Liver (tissue), 9 donors: ENCODE data around the gene FSTL1. TPM values are rescaled to one million over a fixed set of nuclear protein-coding genes. Genes with fewer than 3 reads are reported as not detected.

ENCODE experiments used
- DNase-seq: peaks from one replicate; pipeline ENCODE4 v3.0.0-alpha.2; 2017; ENCODE audit warnings: low spot score
- H3K27ac ChIP-seq, 2 donors: one replicate each; pipeline ENCODE4 v1.7.0; 2013; ENCODE audit warnings: inconsistent platforms in 2 of 2, low read length in 2 of 2, control low read depth in 1 of 2, low read depth in 1 of 2, mild to moderate bottlenecking in 1 of 2
- H3K27me3 ChIP-seq, 4 donors: one replicate each; pipeline versions ENCODE4 v1.6.1 to v1.7.0; 2013; ENCODE audit warnings: low read length in 3 of 4, inconsistent platforms in 1 of 4, mild to moderate bottlenecking in 1 of 4, moderate library complexity in 1 of 4; ENCODE audit not compliant: control insufficient read depth in 4 of 4, insufficient read depth in 4 of 4
- H3K36me3 ChIP-seq, 4 donors: one replicate each; pipeline versions ENCODE4 v1.6.1 to v1.7.0; 2013; ENCODE audit warnings: low read length in 3 of 4, mild to moderate bottlenecking in 3 of 4, low read depth in 1 of 4, moderate library complexity in 1 of 4; ENCODE audit not compliant: control insufficient read depth in 4 of 4, insufficient read depth in 3 of 4
- H3K4me1 ChIP-seq, 4 donors: one replicate each; pipeline versions ENCODE4 v1.6.1 to v1.7.0; 2013; ENCODE audit warnings: low read length in 3 of 4, mild to moderate bottlenecking in 3 of 4, moderate library complexity in 1 of 4; ENCODE audit not compliant: control insufficient read depth in 4 of 4, insufficient read depth in 4 of 4
- H3K4me3 ChIP-seq, 3 donors: one replicate each; pipeline versions ENCODE4 v1.6.1 to v1.7.0; 2013; ENCODE audit warnings: low read length in 3 of 3, control low read depth in 1 of 3, low read depth in 1 of 3, mild to moderate bottlenecking in 1 of 3
- H3K9ac ChIP-seq, 2 donors: one replicate each; pipeline ENCODE4 v1.7.0; 2013; ENCODE audit warnings: low read length in 2 of 2, mild to moderate bottlenecking in 2 of 2, moderate library complexity in 2 of 2, control low read depth in 1 of 2, low read depth in 1 of 2
- H3K9me3 ChIP-seq, 4 donors: one replicate each; pipeline versions ENCODE4 v1.6.1 to v1.7.0; 2013; ENCODE audit warnings: low read length in 3 of 4; ENCODE audit not compliant: control insufficient read depth in 4 of 4
- ATF3 ChIP-seq: IDR thresholded peaks from 2 replicates; pipeline ENCODE4 v1.6.1; 2016; ENCODE audit warnings: antibody characterized with exemption
- CTCF ChIP-seq: fragments of 150-350 bp; IDR thresholded peaks from 2 replicates; pipeline ENCODE4 v1.5.1; 2017; ENCODE audit warnings: improper control_type of control experiment, low read depth, low read length; ENCODE audit not compliant: missing input control
- EGR1 ChIP-seq, 2 donors: IDR thresholded peaks; 2 replicates each; pipeline ENCODE4 v1.6.1; 2016 to 2018; ENCODE audit warnings: antibody characterized with exemption in 2 of 2, low read depth in 2 of 2
- FOXA2 ChIP-seq: IDR thresholded peaks from 2 replicates; pipeline ENCODE4 v1.6.1; 2016; ENCODE audit warnings: antibody characterized with exemption
- HNF4A ChIP-seq, 2 donors: conservative IDR thresholded peaks; 2 replicates each; pipeline ENCODE4 v1.6.1; 2016; ENCODE audit warnings: antibody characterized with exemption in 2 of 2, mild to moderate bottlenecking in 2 of 2
- HNF4G ChIP-seq: IDR thresholded peaks from 2 replicates; pipeline ENCODE4 v1.6.1; 2016; ENCODE audit warnings: antibody characterized with exemption
- NR2F2 ChIP-seq: IDR thresholded peaks from 2 replicates; pipeline ENCODE4 v1.6.1; 2016; ENCODE audit warnings: antibody characterized with exemption
- RAD21 ChIP-seq, 2 donors: IDR thresholded peaks; 2 replicates each; pipeline ENCODE4 v1.6.1; 2016; ENCODE audit warnings: antibody characterized with exemption in 2 of 2, mild to moderate bottlenecking in 2 of 2
- REST ChIP-seq: IDR thresholded peaks from 2 replicates; pipeline ENCODE4 v1.6.1; 2016; ENCODE audit warnings: antibody characterized with exemption, mild to moderate bottlenecking
- RXRA ChIP-seq, 2 donors: IDR thresholded peaks; 2 replicates each; pipeline ENCODE4 v1.6.1; 2017 to 2018; ENCODE audit warnings: antibody characterized with exemption in 2 of 2, mild to moderate bottlenecking in 1 of 2
- YY1 ChIP-seq: IDR thresholded peaks from 2 replicates; pipeline ENCODE4 v1.6.1; 2016; ENCODE audit warnings: antibody characterized with exemption, mild to moderate bottlenecking
- ZBTB33 ChIP-seq: IDR thresholded peaks from 2 replicates; pipeline ENCODE4 v1.6.1; 2016; ENCODE audit warnings: antibody characterized with exemption
- WGBS: extraction: QIAGEN DNeasy Blood & Tissue Kit; methylation state at CpG from one replicate; pipeline ENCODE4 v1.1.7; 2013; 5-methylcytosine and 5-hydroxymethylcytosine counted together
- polyA plus RNA-seq, 2 donors: library from polyadenylated mRNA; stranded (reverse) in 1 of 2; unstranded in 1 of 2; fragments of 200-250 nt in 1 of 2; fragments of >200 nt in 1 of 2; fragmentation: Nextera tagmentation in 1 of 2; extraction: Ambion mirVana in 1 of 2; gene quantifications; one replicate each; pipeline versions ENCODE4 v1.2.1 to v1.2.3, GENCODE V29; 2013 to 2015
- total RNA-seq, 2 donors: library from RNA; depleted of rRNA; stranded (reverse); fragments of >200 nt; gene quantifications; one replicate each; pipeline ENCODE4 v1.2.3, GENCODE V29; 2014
- donor health status: healthy.
- donor health status: healthy.
- donor health status: healthy.
- donor health status: healthy.
- donor health status: healthy.

FSTL1 gene
- total and polyA plus RNA-seq, 4 donors = 9.6 to 67.5 (median 24.6) TPM

- Histone ChIP-seq H3K36me3 (no peaks in the 10 kb centered on the region), H3K4me1 (no peaks in the 10 kb centered on the region), H3K9me3 (no peaks in the 10 kb centered on the region), H3K27ac (no peak overlapping the region), H3K9ac (no peak overlapping the region), H3K4me3 (no peak overlapping the region), H3K27me3 (no peaks in the 10 kb centered on the region)
- 95% methylated on average over 3 of the region's 3 CpGs for WGBS
- no peak for DNase-seq
- TF ChIP-seq YY1 (no peak), HNF4G (no peak), RAD21 (IDR thresholded peaks at IDR 0.05) (no peak), ZBTB33 (no peak), FOXA2 (no peak), REST (no peak)
Measured at GRCh38 chr3:120473896-120474675, 23.3 kb upstream of the FSTL1 start.

GRCh38 chr3:120473389-120473788 lies 22.6 kb upstream of the FSTL1 start:
- no peak for DNase-seq
- WGBS = 83% methylated on average over 2 of the region's 2 CpGs
- Histone ChIP-seq H3K9ac (no peak overlapping the region), H3K9me3 (no peaks in the 10 kb centered on the region), H3K4me3 (no peak overlapping the region), H3K27ac (no peak overlapping the region), H3K36me3 (no peaks in the 10 kb centered on the region), H3K27me3 (no peaks in the 10 kb centered on the region), H3K4me1 (no peaks in the 10 kb centered on the region)
- TF ChIP-seq RXRA (IDR thresholded peaks at IDR 0.05) (no peak), NR2F2 (no peak), ATF3 (no peak), HNF4A (conservative IDR thresholded peaks at IDR 0.05) (no peak), HNF4G (no peak), EGR1 (IDR thresholded peaks at IDR 0.05; ENCODE audit: low read depth in 2 of 2) (no peak), CTCF (no peak)
